ENCODE measurements around the gene COMMD10. TPM values are rescaled to one million over a fixed set of nuclear protein-coding genes. Genes with fewer than 3 reads are reported as not detected.

COMMD10 gene
- total RNA-seq, 1 donor from 2014 or later = 31.6 TPM

- no peaks in the 10 kb centered on the region for H3K27me3 Mint-ChIP-seq
- peaks cover 34% of the 10 kb centered on the region for H3K36me3 Mint-ChIP-seq (ENCODE audit: insufficient read depth)
- H3K4me1 Mint-ChIP-seq (ENCODE audit: low read depth) = no peaks in the 10 kb centered on the region
- TF ChIP-seq, protein P1, sequence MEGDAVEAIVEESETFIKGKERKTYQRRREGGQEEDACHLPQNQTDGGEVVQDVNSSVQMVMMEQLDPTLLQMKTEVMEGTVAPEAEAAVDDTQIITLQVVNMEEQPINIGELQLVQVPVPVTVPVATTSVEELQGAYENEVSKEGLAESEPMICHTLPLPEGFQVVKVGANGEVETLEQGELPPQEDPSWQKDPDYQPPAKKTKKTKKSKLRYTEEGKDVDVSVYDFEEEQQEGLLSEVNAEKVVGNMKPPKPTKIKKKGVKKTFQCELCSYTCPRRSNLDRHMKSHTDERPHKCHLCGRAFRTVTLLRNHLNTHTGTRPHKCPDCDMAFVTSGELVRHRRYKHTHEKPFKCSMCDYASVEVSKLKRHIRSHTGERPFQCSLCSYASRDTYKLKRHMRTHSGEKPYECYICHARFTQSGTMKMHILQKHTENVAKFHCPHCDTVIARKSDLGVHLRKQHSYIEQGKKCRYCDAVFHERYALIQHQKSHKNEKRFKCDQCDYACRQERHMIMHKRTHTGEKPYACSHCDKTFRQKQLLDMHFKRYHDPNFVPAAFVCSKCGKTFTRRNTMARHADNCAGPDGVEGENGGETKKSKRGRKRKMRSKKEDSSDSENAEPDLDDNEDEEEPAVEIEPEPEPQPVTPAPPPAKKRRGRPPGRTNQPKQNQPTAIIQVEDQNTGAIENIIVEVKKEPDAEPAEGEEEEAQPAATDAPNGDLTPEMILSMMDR (IDR thresholded peaks at IDR 0.05; ENCODE audit: unreplicated experiment) = no peak
- no peak overlapping the region for H3K4me3 Mint-ChIP-seq (ENCODE audit: low read depth)
- DNase-seq (ENCODE audit: low spot score, unreplicated experiment) = no peak
- H3K9me3 Mint-ChIP-seq (ENCODE audit: low read depth) = peaks cover 37% of the 10 kb centered on the region
- H3K27ac Mint-ChIP-seq = no peak overlapping the region
Measured at GRCh38 chr5:116329503-116329902, 244.7 kb downstream of the COMMD10 start.

- Mint-ChIP-seq H3K27ac (no peak overlapping the region), H3K4me1 (ENCODE audit: low read depth) (no peaks in the 10 kb centered on the region), H3K36me3 (ENCODE audit: insufficient read depth) (peaks cover 8% of the 10 kb centered on the region), H3K9me3 (ENCODE audit: low read depth) (peaks cover 34% of the 10 kb centered on the region), H3K4me3 (ENCODE audit: low read depth) (no peak overlapping the region), H3K27me3 (no peaks in the 10 kb centered on the region)
- DNase-seq (ENCODE audit: low spot score, unreplicated experiment) = no peak
- TF ChIP-seq, protein P1 (IDR thresholded peaks at IDR 0.05; ENCODE audit: unreplicated experiment) = no peak
Measured at GRCh38 chr5:116340799-116341198, 256.0 kb downstream of the COMMD10 start.

Other genes starting within 250 kb of the COMMD10 start
- gene ATG12, start 243.5 kb upstream of the COMMD10 start, total RNA-seq = 46.7 and 53.9 TPM in 2 replicates
- gene AP3S1, start 243.1 kb upstream of the COMMD10 start, total RNA-seq = 60.8 and 65.3 TPM in 2 replicates
- gene LVRN, start 122.5 kb upstream of the COMMD10 start, total RNA-seq = 0.24 and 0.64 TPM in 2 replicates
- not detected in 2 replicates for gene ARL14EPL, start 52.6 kb upstream of the COMMD10 start, total RNA-seq